ENCODE data around the gene ZNF776.

GRCh38 chr19:57719424-57719823 lies 27.2 kb upstream of the ZNF776 start:
- TF ChIP-seq CTCF (conservative IDR thresholded peaks at IDR 0.05) (no peak), ZFX (IDR thresholded peaks at IDR 0.05) (no peak)
